ENCODE measurements around the gene MAP2K4. TPM values are rescaled to one million over a fixed set of nuclear protein-coding genes. Genes with fewer than 3 reads are reported as not detected.

The MAP2K4 gene
- total and polyA plus RNA-seq, 2 donors (not counting 1 experiment from before 2014, with no cell fraction given) = 23.5 to 25.4 TPM

DNA sequence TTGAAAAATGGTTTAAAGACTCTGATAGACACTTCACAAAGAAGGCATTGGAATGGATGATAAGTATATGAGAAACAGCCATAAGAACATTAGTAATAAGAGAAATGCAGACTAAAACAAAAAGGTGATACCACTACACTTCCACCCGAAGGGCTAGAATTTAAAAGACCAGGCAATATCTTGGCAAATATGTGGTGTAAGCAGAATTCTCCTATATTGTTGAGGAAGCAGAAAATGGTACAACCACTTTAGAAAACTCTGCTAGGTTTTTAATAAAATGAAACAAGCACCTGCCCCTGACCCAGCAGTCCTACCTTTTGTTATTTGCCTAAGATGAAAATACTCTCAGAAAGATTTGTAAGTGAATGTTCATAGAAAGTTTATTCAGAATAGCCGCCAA is 43.7 kb downstream of the MAP2K4 start:
- Histone ChIP-seq H3K79me2 (ENCODE audit: control insufficient read depth, insufficient read depth, low read length) (no peaks in the 10 kb centered on the region), H3K36me3 (ENCODE audit: control insufficient read depth, insufficient read depth, low read length) (peaks cover 2% of the 10 kb centered on the region), H3K9ac (ENCODE audit: insufficient read depth, low read length) (no peak overlapping the region), H3K4me2 (ENCODE audit: extremely low read depth, insufficient read depth, low read length) (no peak overlapping the region), H3K4me3 (replicated peaks in 1 of 4; ENCODE audit: control extremely low read depth in 1 of 4, insufficient read depth in 1 of 4, low read depth in 3 of 4, low read length in 4 of 4) (no peak overlapping the region), H3K27me3 (ENCODE audit: control insufficient read depth, insufficient read depth, low read length) (no peaks in the 10 kb centered on the region), H2AFZ (ENCODE audit: low read length) (no peak overlapping the region), H4K20me1 (ENCODE audit: control insufficient read depth, extremely low read depth, insufficient read depth, low read length) (no peaks in the 10 kb centered on the region), H3K27ac (ENCODE audit: insufficient read depth, low read length) (no peak overlapping the region), H3K9me3 (ENCODE audit: control insufficient read depth, insufficient read depth, low read depth, low read length) (no peaks in the 10 kb centered on the region), H3K4me1 (ENCODE audit: control insufficient read depth, extremely low read depth, insufficient read depth, low read length) (no peaks in the 10 kb centered on the region)
- no peak for DNase-seq (ENCODE audit: low read depth in 2 of 2)
- no peak for TF ChIP-seq EZH2 (IDR thresholded peaks at IDR 0.05; ENCODE audit: low read length, missing control alignments)
- TF ChIP-seq, protein P1, sequence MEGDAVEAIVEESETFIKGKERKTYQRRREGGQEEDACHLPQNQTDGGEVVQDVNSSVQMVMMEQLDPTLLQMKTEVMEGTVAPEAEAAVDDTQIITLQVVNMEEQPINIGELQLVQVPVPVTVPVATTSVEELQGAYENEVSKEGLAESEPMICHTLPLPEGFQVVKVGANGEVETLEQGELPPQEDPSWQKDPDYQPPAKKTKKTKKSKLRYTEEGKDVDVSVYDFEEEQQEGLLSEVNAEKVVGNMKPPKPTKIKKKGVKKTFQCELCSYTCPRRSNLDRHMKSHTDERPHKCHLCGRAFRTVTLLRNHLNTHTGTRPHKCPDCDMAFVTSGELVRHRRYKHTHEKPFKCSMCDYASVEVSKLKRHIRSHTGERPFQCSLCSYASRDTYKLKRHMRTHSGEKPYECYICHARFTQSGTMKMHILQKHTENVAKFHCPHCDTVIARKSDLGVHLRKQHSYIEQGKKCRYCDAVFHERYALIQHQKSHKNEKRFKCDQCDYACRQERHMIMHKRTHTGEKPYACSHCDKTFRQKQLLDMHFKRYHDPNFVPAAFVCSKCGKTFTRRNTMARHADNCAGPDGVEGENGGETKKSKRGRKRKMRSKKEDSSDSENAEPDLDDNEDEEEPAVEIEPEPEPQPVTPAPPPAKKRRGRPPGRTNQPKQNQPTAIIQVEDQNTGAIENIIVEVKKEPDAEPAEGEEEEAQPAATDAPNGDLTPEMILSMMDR (conservative IDR thresholded peaks at IDR 0.05 in 1 of 2, IDR thresholded peaks at IDR 0.05 in 1 of 2; ENCODE audit: low read depth in 1 of 2, low read length in 2 of 2) = no peak

DNA sequence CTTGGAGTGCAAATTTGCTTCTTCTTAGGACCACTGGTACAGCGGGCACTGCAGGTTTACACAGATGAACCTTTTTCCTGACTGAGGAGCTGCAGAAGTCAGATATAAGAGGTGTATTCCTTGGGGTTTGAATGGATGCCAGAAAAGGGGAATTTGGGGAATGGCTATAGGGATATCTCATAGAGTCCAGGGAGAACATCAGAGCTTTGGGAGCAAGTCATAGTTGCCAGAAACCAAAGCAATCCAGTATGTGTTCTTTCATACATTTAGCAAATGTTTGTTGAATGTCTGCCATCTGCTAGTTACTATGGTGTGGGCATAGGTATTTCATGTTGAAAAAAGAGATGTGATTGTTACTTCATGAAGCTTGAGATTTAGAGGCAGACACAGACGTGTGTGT is 46.8 kb downstream of the MAP2K4 start:
- no peaks in the 10 kb centered on the region for H4K20me1 ChIP-seq (ENCODE audit: control insufficient read depth, extremely low read depth, insufficient read depth, low read length)
- H3K9me3 ChIP-seq (ENCODE audit: control insufficient read depth, insufficient read depth, low read depth, low read length) = no peaks in the 10 kb centered on the region
- TF ChIP-seq EZH2 (IDR thresholded peaks at IDR 0.05; ENCODE audit: low read length, missing control alignments) = no peak
- TF ChIP-seq, protein P1 (conservative IDR thresholded peaks at IDR 0.05 in 1 of 2, IDR thresholded peaks at IDR 0.05 in 1 of 2; ENCODE audit: low read depth in 1 of 2, low read length in 2 of 2) = no peak
- H3K4me3 ChIP-seq (replicated peaks in 1 of 4; ENCODE audit: control extremely low read depth in 1 of 4, insufficient read depth in 1 of 4, low read depth in 3 of 4, low read length in 4 of 4) = no peak overlapping the region
- no peaks in the 10 kb centered on the region for H3K36me3 ChIP-seq (ENCODE audit: control insufficient read depth, insufficient read depth, low read length)
- H3K4me1 ChIP-seq (ENCODE audit: control insufficient read depth, extremely low read depth, insufficient read depth, low read length) = no peaks in the 10 kb centered on the region
- H3K27ac ChIP-seq (ENCODE audit: insufficient read depth, low read length) = no peak overlapping the region
- DNase-seq (ENCODE audit: low read depth in 2 of 2) = no peak
- H2AFZ ChIP-seq (ENCODE audit: low read length) = no peak overlapping the region
- H3K27me3 ChIP-seq (ENCODE audit: control insufficient read depth, insufficient read depth, low read length) = no peaks in the 10 kb centered on the region
- H3K9ac ChIP-seq (ENCODE audit: insufficient read depth, low read length) = no peak overlapping the region
- no peak overlapping the region for H3K4me2 ChIP-seq (ENCODE audit: extremely low read depth, insufficient read depth, low read length)
- H3K79me2 ChIP-seq (ENCODE audit: control insufficient read depth, insufficient read depth, low read length) = no peaks in the 10 kb centered on the region

DNA sequence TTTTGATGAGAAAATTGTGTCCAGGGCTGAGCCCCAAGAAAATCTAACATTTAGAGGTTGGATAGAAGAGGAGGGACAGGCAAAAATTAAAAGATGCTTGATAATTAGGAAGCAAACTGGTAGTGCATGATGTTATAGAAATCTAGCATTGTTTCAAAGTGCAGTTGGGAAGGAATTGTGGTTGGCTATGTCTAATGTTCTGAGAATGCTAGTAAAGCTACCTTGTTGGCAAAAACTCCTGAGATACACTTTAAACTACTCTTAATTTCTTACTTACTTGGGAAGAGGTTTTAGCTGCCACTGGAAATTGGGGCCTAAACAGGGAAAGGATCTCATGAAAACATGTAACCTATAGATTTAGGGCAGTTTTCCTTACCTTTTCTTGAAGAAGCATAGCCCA is 48.3 kb downstream of the MAP2K4 start:
- no peaks in the 10 kb centered on the region for H3K36me3 ChIP-seq (ENCODE audit: control insufficient read depth, insufficient read depth, low read length)
- TF ChIP-seq, protein P1 (conservative IDR thresholded peaks at IDR 0.05 in 1 of 2, IDR thresholded peaks at IDR 0.05 in 1 of 2; ENCODE audit: low read depth in 1 of 2, low read length in 2 of 2) = no peak
- TF ChIP-seq EZH2 (IDR thresholded peaks at IDR 0.05; ENCODE audit: low read length, missing control alignments) = no peak
- no peaks in the 10 kb centered on the region for H4K20me1 ChIP-seq (ENCODE audit: control insufficient read depth, extremely low read depth, insufficient read depth, low read length)
- H3K4me1 ChIP-seq (ENCODE audit: control insufficient read depth, extremely low read depth, insufficient read depth, low read length) = no peaks in the 10 kb centered on the region
- peak in 1 of 2 donors; percentile 54 for DNase-seq (ENCODE audit: low read depth in 2 of 2)
- H3K27ac ChIP-seq (ENCODE audit: insufficient read depth, low read length) = no peak overlapping the region
- H3K4me3 ChIP-seq (replicated peaks in 1 of 4; ENCODE audit: control extremely low read depth in 1 of 4, insufficient read depth in 1 of 4, low read depth in 3 of 4, low read length in 4 of 4) = no peak overlapping the region
- H3K79me2 ChIP-seq (ENCODE audit: control insufficient read depth, insufficient read depth, low read length) = no peaks in the 10 kb centered on the region
- no peaks in the 10 kb centered on the region for H3K9me3 ChIP-seq (ENCODE audit: control insufficient read depth, insufficient read depth, low read depth, low read length)
- no peak overlapping the region for H3K9ac ChIP-seq (ENCODE audit: insufficient read depth, low read length)
- no peak overlapping the region for H3K4me2 ChIP-seq (ENCODE audit: extremely low read depth, insufficient read depth, low read length)
- H2AFZ ChIP-seq (ENCODE audit: low read length) = no peak overlapping the region
- H3K27me3 ChIP-seq (ENCODE audit: control insufficient read depth, insufficient read depth, low read length) = no peaks in the 10 kb centered on the region

Measured in fibroblast of lung (primary cell).